Measurements from ENCODE around the gene SLC25A19.

SLC25A19 gene

GRCh38 chr17:75232786-75233185 is 56.4 kb downstream of the SLC25A19 start:
- DNase-seq = no peak
- no peaks in the 10 kb centered on the region for H3K27me3 ChIP-seq (replicated peaks; ENCODE audit: control insufficient read depth, insufficient read depth, low read length, poor library complexity, severe bottlenecking)
- H3K4me3 ChIP-seq (ENCODE audit: insufficient read depth, low read depth, low read length, poor library complexity, severe bottlenecking) = no peak overlapping the region
- no peaks in the 10 kb centered on the region for H3K4me1 ChIP-seq (ENCODE audit: control insufficient read depth, insufficient read depth, low read length, poor library complexity, severe bottlenecking)
- H3K9me3 ChIP-seq (ENCODE audit: control insufficient read depth, low read length) = no peaks in the 10 kb centered on the region
- no peak overlapping the region for H3K27ac ChIP-seq (ENCODE audit: insufficient read depth, low read length, poor library complexity, severe bottlenecking)
- peaks cover 72% of the 10 kb centered on the region for H3K36me3 ChIP-seq (ENCODE audit: control insufficient read depth, insufficient read depth, low read length)

- Histone ChIP-seq H3K9me3 (ENCODE audit: control insufficient read depth, low read length) (no peaks in the 10 kb centered on the region), H3K36me3 (ENCODE audit: control insufficient read depth, insufficient read depth, low read length) (peaks cover 64% of the 10 kb centered on the region), H3K4me1 (ENCODE audit: control insufficient read depth, insufficient read depth, low read length, poor library complexity, severe bottlenecking) (no peaks in the 10 kb centered on the region), H3K27me3 (replicated peaks; ENCODE audit: control insufficient read depth, insufficient read depth, low read length, poor library complexity, severe bottlenecking) (no peaks in the 10 kb centered on the region), H3K4me3 (ENCODE audit: insufficient read depth, low read depth, low read length, poor library complexity, severe bottlenecking) (no peak overlapping the region), H3K27ac (ENCODE audit: insufficient read depth, low read length, poor library complexity, severe bottlenecking) (no peak overlapping the region)
- no peak for DNase-seq
Measured at GRCh38 chr17:75231741-75232464, 57.3 kb downstream of the SLC25A19 start.

- Histone ChIP-seq H3K4me3 (ENCODE audit: insufficient read depth, low read depth, low read length, poor library complexity, severe bottlenecking) (no peak overlapping the region), H3K27ac (ENCODE audit: insufficient read depth, low read length, poor library complexity, severe bottlenecking) (no peak overlapping the region), H3K36me3 (ENCODE audit: control insufficient read depth, insufficient read depth, low read length) (peaks cover 64% of the 10 kb centered on the region), H3K27me3 (replicated peaks; ENCODE audit: control insufficient read depth, insufficient read depth, low read length, poor library complexity, severe bottlenecking) (no peaks in the 10 kb centered on the region), H3K9me3 (ENCODE audit: control insufficient read depth, low read length) (no peaks in the 10 kb centered on the region), H3K4me1 (ENCODE audit: control insufficient read depth, insufficient read depth, low read length, poor library complexity, severe bottlenecking) (no peaks in the 10 kb centered on the region)
- DNase-seq = no peak
Measured at GRCh38 chr17:75231071-75231470, 58.2 kb downstream of the SLC25A19 start.

- peaks cover 55% of the 10 kb centered on the region for H3K36me3 ChIP-seq (ENCODE audit: control insufficient read depth, insufficient read depth, low read length)
- no peak for DNase-seq
- H3K4me3 ChIP-seq (ENCODE audit: insufficient read depth, low read depth, low read length, poor library complexity, severe bottlenecking) = no peak overlapping the region
- no peaks in the 10 kb centered on the region for H3K4me1 ChIP-seq (ENCODE audit: control insufficient read depth, insufficient read depth, low read length, poor library complexity, severe bottlenecking)
- no peak overlapping the region for H3K27ac ChIP-seq (ENCODE audit: insufficient read depth, low read length, poor library complexity, severe bottlenecking)
- H3K9me3 ChIP-seq (ENCODE audit: control insufficient read depth, low read length) = no peaks in the 10 kb centered on the region
- H3K27me3 ChIP-seq (replicated peaks; ENCODE audit: control insufficient read depth, insufficient read depth, low read length, poor library complexity, severe bottlenecking) = no peaks in the 10 kb centered on the region
Measured at GRCh38 chr17:75228847-75229246, 60.4 kb downstream of the SLC25A19 start.

- no peaks in the 10 kb centered on the region for H3K27me3 ChIP-seq (replicated peaks; ENCODE audit: control insufficient read depth, insufficient read depth, low read length, poor library complexity, severe bottlenecking)
- no peak for DNase-seq
- peaks cover 55% of the 10 kb centered on the region for H3K36me3 ChIP-seq (ENCODE audit: control insufficient read depth, insufficient read depth, low read length)
- H3K9me3 ChIP-seq (ENCODE audit: control insufficient read depth, low read length) = no peaks in the 10 kb centered on the region
- H3K27ac ChIP-seq (ENCODE audit: insufficient read depth, low read length, poor library complexity, severe bottlenecking) = no peak overlapping the region
- H3K4me1 ChIP-seq (ENCODE audit: control insufficient read depth, insufficient read depth, low read length, poor library complexity, severe bottlenecking) = no peaks in the 10 kb centered on the region
- H3K4me3 ChIP-seq (ENCODE audit: insufficient read depth, low read depth, low read length, poor library complexity, severe bottlenecking) = no peak overlapping the region
Measured at GRCh38 chr17:75228305-75228704, 60.9 kb downstream of the SLC25A19 start.

- Histone ChIP-seq H3K4me1 (ENCODE audit: control insufficient read depth, insufficient read depth, low read length, poor library complexity, severe bottlenecking) (no peaks in the 10 kb centered on the region), H3K4me3 (ENCODE audit: insufficient read depth, low read depth, low read length, poor library complexity, severe bottlenecking) (no peak overlapping the region), H3K27me3 (replicated peaks; ENCODE audit: control insufficient read depth, insufficient read depth, low read length, poor library complexity, severe bottlenecking) (no peaks in the 10 kb centered on the region), H3K9me3 (ENCODE audit: control insufficient read depth, low read length) (no peaks in the 10 kb centered on the region), H3K36me3 (ENCODE audit: control insufficient read depth, insufficient read depth, low read length) (peaks cover 50% of the 10 kb centered on the region), H3K27ac (ENCODE audit: insufficient read depth, low read length, poor library complexity, severe bottlenecking) (no peak overlapping the region)
- DNase-seq = no peak
Measured at GRCh38 chr17:75227729-75228128, 61.5 kb downstream of the SLC25A19 start.

GRCh38 chr17:75225016-75225415 is 64.2 kb downstream of the SLC25A19 start:
- no peak overlapping the region for H3K4me3 ChIP-seq (ENCODE audit: insufficient read depth, low read depth, low read length, poor library complexity, severe bottlenecking)
- no peak overlapping the region for H3K27ac ChIP-seq (ENCODE audit: insufficient read depth, low read length, poor library complexity, severe bottlenecking)
- DNase-seq = no peak
- no peaks in the 10 kb centered on the region for H3K27me3 ChIP-seq (replicated peaks; ENCODE audit: control insufficient read depth, insufficient read depth, low read length, poor library complexity, severe bottlenecking)
- no peaks in the 10 kb centered on the region for H3K9me3 ChIP-seq (ENCODE audit: control insufficient read depth, low read length)
- H3K36me3 ChIP-seq (ENCODE audit: control insufficient read depth, insufficient read depth, low read length) = peaks cover 34% of the 10 kb centered on the region
- H3K4me1 ChIP-seq (ENCODE audit: control insufficient read depth, insufficient read depth, low read length, poor library complexity, severe bottlenecking) = no peaks in the 10 kb centered on the region

Measured in effector memory CD4-positive, alpha-beta T cell (primary cell).